ENCODE results near the gene CNTRL. TPM values are rescaled to one million over a fixed set of nuclear protein-coding genes. Genes with fewer than 3 reads are reported as not detected.

CNTRL gene
- total RNA-seq, 1 donor from 2014 or later = 8.1 TPM

- DNase-seq (ENCODE audit: low read depth in 2 of 2) = no peak
Measured at GRCh38 chr9:121200356-121200755, 125.6 kb downstream of the CNTRL start.

DNA sequence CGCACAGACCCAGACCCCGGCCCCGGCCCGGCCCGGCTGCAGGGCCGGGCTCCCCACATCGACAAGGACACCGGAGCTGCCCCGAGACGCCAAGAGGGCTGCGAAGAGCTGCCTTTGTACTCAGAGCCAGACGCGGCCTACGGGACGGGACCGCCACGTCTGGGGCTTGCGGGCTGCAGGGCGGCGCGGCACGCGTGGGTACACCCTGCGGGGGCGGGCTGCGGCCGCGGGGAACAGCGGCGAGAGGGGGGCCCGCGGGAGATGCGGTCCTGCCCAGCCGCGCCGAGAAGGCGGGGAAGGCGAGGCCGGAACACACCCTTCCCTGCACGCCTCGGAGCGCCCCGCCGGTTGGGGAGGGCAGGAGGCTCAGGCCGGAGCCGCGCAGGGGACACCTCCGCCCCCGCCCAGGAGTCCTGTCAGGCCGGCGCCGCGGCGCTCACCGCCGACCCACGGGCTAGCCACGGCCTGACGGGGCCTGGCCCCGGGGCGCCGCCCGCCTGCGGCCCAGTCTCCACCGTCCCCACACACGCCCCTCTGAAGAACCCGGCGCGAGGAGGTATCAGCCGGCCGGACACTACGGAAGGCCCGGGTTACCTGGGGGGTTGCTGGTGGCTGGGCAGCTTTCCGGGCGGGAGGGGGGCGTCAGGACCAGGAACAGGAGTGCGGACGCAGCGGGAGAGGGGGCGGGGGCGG is 126.4 kb downstream of the CNTRL start:
- DNase-seq (ENCODE audit: low read depth in 2 of 2) = peak in 1 of 2 donors; percentile 24

DNA sequence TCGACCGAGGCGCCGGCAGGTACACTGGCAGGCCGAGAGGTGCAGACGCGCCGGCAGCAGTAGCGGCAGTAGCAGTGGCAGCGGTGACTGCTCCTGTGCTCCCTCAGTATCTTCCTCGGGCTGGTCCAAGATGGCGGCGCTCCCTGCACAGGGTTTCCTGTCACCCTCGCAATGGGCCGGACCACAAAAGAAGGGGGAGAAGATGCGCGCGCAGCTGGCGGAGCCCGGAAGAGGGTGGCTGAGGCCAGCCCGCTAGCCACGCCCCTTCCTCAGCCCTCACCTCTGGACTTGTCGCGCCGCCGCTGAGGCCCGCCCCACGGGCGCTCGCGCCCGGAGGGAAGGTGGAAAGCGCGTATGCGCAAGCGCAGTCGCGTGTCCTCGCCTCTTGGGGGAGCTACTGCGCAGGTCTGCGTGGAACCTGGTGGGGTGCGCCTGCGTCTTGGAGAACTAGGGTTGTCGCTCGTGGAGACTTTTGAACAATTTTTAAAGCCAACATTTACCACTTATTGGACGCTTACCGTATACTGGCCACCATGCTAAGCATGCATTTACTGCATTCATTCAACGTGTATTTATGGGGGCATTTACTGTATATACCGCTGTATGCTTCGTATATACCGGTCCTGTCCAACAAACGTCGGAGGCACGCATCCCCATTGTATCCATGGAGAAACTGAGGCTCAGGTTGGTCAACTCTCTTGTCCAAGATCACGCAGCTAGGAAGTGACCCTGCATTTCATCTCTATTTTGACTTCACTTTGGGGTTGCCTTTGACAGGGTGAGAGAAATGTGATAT is 127.2 kb downstream of the CNTRL start, which contains the start of gene RAB14:
Gene RAB14, minus strand, starts transcription at position 132 of the 796 bp plus-strand sequence. CDS start 8,457 bp downstream, outside the sequence.
- DNase-seq (ENCODE audit: low read depth in 2 of 2) = peak; percentile 94 to 98

DNA sequence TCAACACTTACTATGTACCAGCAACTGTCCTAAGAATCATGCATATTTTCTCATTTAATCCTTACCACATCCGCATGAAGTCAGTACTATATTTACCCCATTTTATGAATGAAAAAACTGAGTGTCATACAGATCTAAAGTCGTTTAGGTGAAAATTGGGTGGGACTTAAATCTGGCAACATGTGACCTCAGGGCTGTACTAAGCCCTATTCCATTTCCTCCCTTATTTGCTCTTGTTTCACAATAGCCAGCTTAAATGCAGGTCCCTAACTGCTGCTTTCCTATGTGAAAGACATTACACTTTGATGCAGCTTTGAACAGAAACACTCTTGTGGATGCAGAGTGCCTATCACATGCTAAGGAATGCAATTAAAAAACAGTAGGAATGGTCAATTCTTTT is 129.4 kb downstream of the CNTRL start:
- DNase-seq (ENCODE audit: low read depth in 2 of 2) = no peak

- no peak for DNase-seq (ENCODE audit: low read depth in 2 of 2)
Measured at GRCh38 chr9:121204611-121205010, 129.9 kb downstream of the CNTRL start.

DNA sequence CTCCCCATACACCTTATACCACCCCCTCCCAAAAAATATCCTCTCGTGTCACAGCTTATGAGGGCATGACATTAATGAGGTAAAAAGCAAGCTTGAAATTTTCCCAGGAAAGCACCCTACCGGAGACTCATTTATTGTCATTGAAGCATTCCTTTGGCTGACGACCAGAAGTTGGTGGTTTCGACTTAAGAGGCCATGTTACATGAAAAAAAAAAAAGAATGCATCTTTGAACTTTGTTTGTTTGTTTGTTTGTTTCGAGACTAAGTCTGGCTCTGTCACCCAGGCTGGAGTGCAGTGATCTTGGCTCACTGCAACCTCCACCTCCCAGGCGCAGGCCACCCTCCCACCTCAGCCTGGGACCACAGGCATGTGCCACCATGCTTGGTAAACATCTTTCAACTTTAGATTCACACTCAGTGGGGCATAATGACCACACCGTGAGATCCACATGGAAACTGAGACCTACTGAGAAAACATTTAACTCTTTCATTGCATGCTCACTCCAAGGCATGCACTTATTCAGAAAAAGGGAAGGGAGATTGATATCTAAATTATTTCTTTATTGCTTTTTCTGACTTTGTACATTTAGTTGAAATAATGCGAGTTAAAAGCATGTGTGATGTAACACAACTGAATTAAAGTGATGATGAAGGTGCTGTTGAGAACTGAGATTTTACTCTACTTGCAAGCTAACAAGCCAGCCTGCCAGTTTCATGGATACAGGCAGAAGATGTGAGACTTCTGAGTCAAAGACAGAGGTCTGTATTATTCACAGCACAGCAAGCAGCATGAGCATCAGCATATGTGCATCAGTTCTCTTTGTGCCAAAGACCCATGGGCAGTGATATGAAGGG is 132.0 kb downstream of the CNTRL start:
- DNase-seq (ENCODE audit: low read depth in 2 of 2) = no peak

DNA sequence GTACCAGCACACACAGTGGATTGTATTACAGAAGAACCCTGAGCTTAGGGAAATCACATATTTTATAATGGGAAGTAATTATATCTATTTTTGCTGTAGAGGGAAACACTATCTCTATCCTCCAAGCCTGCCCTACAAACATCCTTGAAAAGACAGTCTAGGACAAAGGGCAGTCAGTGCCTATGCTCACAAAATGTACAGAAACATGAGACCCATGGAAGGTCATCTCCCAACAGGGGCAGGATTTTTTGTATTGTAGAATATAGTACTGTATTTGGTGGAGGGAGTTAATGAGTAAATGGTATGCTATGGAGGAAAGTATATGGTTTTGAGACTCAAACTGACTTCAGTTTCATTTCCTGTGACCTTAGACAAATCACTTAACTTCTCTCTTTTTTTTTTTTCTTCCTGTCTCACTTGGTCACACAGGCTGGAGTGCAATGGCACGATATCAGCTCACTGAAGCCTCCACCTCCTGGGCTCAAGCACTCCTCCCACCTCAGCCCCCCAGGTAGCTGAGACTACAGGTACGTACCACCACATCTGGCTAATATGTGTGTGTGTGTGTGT is 132.7 kb downstream of the CNTRL start:
- DNase-seq (ENCODE audit: low read depth in 2 of 2) = no peak

DNA sequence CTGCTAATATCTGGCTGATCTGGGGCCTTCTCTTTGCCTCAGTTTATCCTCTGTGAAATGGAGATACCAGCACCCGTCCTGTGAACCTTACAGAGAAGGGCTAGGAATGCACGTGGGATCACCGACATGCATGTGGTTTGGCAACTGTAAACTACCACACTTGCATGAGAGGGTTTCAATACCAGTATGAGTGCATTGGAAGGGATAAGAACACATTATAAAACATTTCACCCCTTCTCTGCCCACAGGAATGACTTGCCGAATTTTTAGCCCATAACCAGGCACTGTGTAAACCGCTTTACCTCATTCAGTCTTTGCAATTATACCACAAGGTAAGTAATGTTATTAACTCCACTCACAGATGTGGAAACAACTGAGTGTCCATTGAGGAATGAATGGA is 135.8 kb downstream of the CNTRL start:
- no peak for DNase-seq (ENCODE audit: low read depth in 2 of 2)

DNA sequence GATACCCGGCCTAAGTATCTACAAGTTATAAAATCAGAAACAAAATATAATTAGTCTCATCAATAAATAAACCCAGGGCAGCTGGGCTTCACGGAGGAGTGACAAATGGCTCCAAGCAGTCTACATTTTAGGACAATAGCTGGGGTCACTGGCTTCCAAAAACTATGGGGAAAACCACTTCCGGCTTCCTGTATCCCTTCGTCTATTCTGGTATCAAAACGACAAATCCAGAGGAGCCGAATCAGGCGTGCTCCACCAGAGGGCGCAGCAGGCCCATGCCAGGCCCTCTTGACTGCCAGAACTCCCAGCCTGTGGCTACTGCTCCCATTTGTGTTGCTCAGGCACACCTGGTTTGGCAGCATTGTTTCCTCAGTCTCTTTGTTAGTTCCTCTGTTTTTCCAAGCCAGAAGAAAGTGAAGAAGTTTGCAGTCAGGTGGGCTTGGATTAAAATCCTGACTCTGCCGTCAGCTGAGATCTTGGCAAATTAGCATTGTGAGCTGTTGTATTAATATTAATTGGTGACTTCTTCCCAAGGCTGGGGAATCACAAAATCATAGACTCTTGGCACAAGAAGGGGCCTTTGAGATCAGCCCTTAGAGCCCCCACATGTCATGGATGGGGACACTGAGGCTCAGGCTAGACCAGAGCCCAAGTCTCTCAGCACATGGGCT is 138.5 kb downstream of the CNTRL start:
- DNase-seq (ENCODE audit: low read depth in 2 of 2) = peak; percentile 78 to 88

DNA sequence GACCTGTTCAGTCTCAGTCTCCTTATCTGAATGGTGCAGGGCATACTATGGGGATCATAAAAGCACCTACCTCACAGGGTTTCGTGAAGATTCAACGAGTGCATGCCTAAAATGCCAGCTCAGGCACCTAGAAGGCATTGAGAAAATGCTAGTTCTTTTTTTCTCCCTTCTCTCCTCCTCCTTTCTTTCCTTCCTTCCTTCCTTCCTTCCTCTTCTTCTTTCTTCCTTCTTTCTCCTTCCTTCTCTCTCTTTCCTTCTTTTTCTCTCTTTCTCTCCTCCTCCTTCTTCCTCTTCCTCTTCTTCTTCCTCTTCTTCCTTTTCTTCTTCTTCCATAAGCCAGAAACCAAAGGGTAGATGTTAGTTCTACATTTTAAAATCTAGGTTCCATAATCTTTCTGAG is 139.2 kb downstream of the CNTRL start:
- DNase-seq (ENCODE audit: low read depth in 2 of 2) = no peak

DNA sequence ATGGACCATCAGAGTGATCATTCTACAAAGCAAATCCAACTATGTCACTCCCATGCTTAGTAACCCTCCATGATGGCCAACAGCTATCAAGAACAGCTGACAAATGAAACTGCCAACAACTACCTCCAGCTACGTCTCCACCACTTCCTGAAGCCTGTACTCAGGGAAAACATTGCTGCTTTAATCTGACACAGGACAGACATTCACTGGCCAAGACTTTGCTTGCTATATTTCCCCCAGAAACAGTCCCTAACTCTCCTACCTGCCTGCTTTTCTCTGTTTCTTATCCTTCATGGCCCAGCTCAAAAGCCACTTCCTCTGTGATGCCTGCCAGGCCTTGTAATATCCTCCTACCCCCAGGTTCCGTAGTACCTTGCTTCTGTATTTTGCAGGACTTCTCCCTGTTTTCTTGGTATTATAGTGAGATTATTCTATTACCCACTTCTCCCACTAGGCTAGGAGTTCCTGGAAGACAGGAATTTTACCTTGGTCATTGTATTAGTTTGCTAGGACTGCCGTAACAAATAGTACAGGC is 141.6 kb downstream of the CNTRL start:
- no peak for DNase-seq (ENCODE audit: low read depth in 2 of 2)

- no peak for DNase-seq (ENCODE audit: low read depth in 2 of 2)
Measured at GRCh38 chr9:121217609-121218292, 143.0 kb downstream of the CNTRL start.

GRCh38 chr9:121218357-121219027 is 143.7 kb downstream of the CNTRL start:
- DNase-seq (ENCODE audit: low read depth in 2 of 2) = no peak

- DNase-seq (ENCODE audit: low read depth in 2 of 2) = no peak
Measured at GRCh38 chr9:121219530-121219929, 144.8 kb downstream of the CNTRL start.

DNA sequence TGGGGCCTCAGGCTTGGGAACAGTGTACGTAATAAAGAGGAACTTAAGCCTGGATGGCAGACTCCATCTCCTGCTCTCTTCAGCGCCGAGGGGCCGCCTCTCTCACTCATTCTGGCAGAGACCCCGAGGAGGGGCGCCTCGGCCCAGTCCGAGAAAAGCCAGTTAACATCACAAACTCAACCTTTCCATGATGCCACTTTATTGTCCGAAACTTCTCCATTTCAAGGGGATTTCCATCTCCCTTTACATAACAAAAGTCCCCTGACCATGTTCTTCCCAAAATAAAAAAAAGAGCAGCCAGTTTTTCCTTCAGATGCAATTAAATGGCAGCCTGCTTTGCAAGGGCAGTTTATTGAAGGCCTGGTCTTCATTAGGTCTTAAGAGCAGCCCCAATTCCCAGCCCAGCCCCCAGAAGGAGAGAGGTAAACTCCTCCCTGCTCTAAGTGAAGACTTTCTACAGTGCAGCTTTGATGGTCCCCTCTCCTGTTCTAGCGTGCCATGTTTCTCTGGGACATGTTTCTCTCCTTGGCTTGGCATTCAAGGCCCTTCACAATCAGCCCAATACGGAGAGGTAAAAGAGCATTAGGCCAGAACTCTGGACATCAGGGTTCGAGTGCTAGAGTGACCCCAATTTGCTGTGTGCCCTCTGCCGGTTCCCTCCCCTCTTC is 146.4 kb downstream of the CNTRL start:
- DNase-seq (ENCODE audit: low read depth in 2 of 2) = no peak

GRCh38 chr9:121221664-121222055 is 146.9 kb downstream of the CNTRL start:
- no peak for DNase-seq (ENCODE audit: low read depth in 2 of 2)

- DNase-seq (ENCODE audit: low read depth in 2 of 2) = peak; percentile 36 to 63
Measured at GRCh38 chr9:121222524-121223171, 147.9 kb downstream of the CNTRL start.

DNA sequence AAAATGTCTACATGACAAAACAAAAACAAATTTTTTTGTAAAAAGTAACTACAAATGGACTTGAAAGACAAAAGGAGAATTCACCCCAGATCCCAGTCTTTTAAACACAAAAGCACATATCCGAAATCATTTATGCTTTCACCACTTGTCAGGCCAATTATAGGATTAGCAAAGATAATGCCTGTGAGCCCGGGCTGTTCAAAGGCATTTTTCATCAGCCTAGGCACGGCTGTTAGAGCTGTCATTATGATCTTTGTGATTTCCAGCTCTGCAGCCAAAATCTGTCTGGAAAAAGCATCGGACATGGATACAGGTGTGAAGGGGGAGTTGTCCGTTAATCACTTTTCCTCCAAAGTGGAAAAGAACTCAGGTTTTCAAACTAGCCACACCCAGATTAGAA is 150.5 kb downstream of the CNTRL start:
- DNase-seq (ENCODE audit: low read depth in 2 of 2) = no peak
